ENCODE data around the gene WDR37.
A peak's percentile ranks its signal among the peaks of the same experiment; 100 is the strongest.

WDR37 gene

DNA sequence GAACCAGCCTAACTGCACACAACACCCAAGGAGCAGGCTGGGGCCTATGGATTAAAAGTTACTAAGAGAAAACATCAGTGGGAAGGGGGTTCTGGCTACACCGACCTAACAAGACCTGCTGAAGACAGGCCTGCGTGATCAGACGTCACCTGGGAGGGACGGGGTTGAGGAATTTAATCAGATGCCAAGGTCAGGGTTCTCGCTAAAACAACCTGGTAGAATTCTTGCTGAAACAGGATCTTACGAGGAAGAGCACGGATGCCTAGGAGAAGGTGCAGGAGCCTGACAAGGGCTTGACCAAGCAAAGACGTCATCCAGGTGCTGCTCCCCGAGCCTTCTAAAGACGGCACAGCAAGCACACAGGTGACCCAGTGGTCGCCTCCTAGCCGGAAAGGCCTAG lies 32.1 kb upstream of the WDR37 start:
- no peaks in the 10 kb centered on the region for H3K27me3 Mint-ChIP-seq (ENCODE audit: low read depth)
- no peaks in the 10 kb centered on the region for H3K4me1 Mint-ChIP-seq
- H3K36me3 Mint-ChIP-seq (ENCODE audit: low read depth), result peaks cover 21% of the 10 kb centered on the region
- H3K4me3 Mint-ChIP-seq, result no peak overlapping the region
- TF ChIP-seq, protein P1, sequence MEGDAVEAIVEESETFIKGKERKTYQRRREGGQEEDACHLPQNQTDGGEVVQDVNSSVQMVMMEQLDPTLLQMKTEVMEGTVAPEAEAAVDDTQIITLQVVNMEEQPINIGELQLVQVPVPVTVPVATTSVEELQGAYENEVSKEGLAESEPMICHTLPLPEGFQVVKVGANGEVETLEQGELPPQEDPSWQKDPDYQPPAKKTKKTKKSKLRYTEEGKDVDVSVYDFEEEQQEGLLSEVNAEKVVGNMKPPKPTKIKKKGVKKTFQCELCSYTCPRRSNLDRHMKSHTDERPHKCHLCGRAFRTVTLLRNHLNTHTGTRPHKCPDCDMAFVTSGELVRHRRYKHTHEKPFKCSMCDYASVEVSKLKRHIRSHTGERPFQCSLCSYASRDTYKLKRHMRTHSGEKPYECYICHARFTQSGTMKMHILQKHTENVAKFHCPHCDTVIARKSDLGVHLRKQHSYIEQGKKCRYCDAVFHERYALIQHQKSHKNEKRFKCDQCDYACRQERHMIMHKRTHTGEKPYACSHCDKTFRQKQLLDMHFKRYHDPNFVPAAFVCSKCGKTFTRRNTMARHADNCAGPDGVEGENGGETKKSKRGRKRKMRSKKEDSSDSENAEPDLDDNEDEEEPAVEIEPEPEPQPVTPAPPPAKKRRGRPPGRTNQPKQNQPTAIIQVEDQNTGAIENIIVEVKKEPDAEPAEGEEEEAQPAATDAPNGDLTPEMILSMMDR (IDR thresholded peaks at IDR 0.05; ENCODE audit: unreplicated experiment in 3 of 3), result no peak
- H3K9me3 Mint-ChIP-seq, result no peaks in the 10 kb centered on the region
- H3K27ac Mint-ChIP-seq, result no peak overlapping the region

GRCh38 chr10:1025683-1026082 lies 30.5 kb upstream of the WDR37 start, which contains the start of gene IDI2:
Gene IDI2 (minus strand): TSS chr10:1025859. CDS start chr10:1024723, 1,136 bp downstream.
- H3K4me3 Mint-ChIP-seq, result no peak within 1 kb of the TSS
- no peak within 1 kb of the TSS for H3K27ac Mint-ChIP-seq
- H3K4me1 Mint-ChIP-seq, result no peaks in the 10 kb centered on the region
- peaks cover 5% of the 10 kb centered on the region for H3K36me3 Mint-ChIP-seq (ENCODE audit: low read depth)
- H3K27me3 Mint-ChIP-seq (ENCODE audit: low read depth), result no peaks in the 10 kb centered on the region
- H3K9me3 Mint-ChIP-seq, result no peaks in the 10 kb centered on the region
- TF ChIP-seq, protein P1 (IDR thresholded peaks at IDR 0.05; ENCODE audit: unreplicated experiment in 3 of 3), result no peak

DNA sequence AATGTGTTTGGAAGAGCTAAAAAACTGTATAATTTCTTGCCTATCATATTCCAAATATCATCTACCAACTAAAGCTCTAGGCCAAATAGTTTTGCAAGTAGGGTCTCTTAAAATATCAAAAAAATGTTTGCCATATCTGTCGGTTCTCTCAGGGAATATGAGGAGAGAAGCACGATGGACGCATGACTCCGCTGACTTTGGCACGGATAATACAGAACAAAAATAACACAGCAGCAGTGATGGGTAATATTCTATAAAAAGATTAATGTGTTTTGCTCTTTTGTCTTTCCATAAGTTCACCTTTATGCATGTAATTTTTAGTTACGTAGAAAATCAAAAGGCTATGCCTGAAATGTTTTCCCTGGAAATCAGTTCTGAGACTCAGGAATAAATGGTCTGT lies 29.6 kb upstream of the WDR37 start:
- Mint-ChIP-seq H3K27me3 (ENCODE audit: low read depth) (no peaks in the 10 kb centered on the region), H3K27ac (no peak overlapping the region), H3K36me3 (ENCODE audit: low read depth) (peaks cover 4% of the 10 kb centered on the region), H3K4me1 (no peaks in the 10 kb centered on the region), H3K9me3 (no peaks in the 10 kb centered on the region), H3K4me3 (no peak overlapping the region)
- TF ChIP-seq, protein P1 (IDR thresholded peaks at IDR 0.05; ENCODE audit: unreplicated experiment in 3 of 3), result no peak

DNA sequence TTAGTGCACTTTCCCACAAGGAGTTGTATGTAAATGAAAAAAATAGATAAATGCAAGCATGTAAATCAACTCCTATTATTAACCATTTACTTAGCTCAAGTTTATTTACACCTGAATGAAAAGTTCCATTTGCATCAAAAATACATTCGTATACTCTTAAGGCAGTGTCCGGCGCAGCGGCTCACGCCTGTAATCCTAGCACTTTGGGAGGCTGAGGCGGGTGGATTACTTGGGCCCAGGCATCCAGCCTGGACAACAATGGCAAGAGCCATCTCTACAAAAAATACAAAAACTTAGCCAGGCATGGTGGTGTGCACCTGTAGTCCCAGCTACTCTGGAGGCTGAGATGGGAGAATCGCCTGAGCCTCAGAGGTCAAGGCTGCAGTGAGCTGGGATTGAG lies 26.3 kb upstream of the WDR37 start:
- Mint-ChIP-seq H3K27me3 (ENCODE audit: low read depth) (no peaks in the 10 kb centered on the region), H3K36me3 (ENCODE audit: low read depth) (no peaks in the 10 kb centered on the region), H3K27ac (no peak overlapping the region), H3K9me3 (no peaks in the 10 kb centered on the region), H3K4me1 (peaks cover 5% of the 10 kb centered on the region), H3K4me3 (no peak overlapping the region)
- TF ChIP-seq, protein P1 (IDR thresholded peaks at IDR 0.05; ENCODE audit: unreplicated experiment in 3 of 3), result no peak

- Mint-ChIP-seq H3K4me3 (no peak overlapping the region), H3K4me1 (peaks cover 11% of the 10 kb centered on the region), H3K9me3 (no peaks in the 10 kb centered on the region), H3K27ac (no peak overlapping the region), H3K36me3 (ENCODE audit: low read depth) (peaks cover 8% of the 10 kb centered on the region), H3K27me3 (ENCODE audit: low read depth) (no peaks in the 10 kb centered on the region)
- TF ChIP-seq, protein P1 (IDR thresholded peaks at IDR 0.05; ENCODE audit: unreplicated experiment in 3 of 3), result no peak
These were observed 22.6 kb upstream of the WDR37 start for GRCh38 chr10:1033601-1034000.

DNA sequence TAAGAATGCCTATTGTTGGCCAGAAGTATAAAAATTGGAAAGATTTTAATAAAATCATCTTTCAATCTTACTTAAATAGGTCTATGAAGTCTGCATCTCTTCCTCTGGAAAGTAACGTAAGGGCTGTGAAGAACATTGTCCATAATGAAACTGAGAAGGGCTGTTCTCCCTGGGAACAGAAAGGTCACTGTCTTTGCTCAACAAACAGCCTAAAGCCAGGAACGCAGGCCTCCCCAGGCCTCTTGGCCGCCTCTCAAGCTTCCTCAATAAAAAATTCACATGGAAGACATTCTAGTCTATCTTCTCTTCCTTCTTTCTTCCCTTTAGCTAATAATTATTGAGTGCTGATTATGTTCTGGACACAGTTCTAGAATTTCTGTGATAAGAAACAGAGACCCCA lies 21.4 kb upstream of the WDR37 start:
- peak overlapping the region; percentile 17 to 76 (median 54) for H3K27ac Mint-ChIP-seq
- TF ChIP-seq, protein P1 (IDR thresholded peaks at IDR 0.05; ENCODE audit: unreplicated experiment in 3 of 3), result no peak
- H3K27me3 Mint-ChIP-seq (ENCODE audit: low read depth), result no peaks in the 10 kb centered on the region
- H3K4me3 Mint-ChIP-seq, result no peak overlapping the region
- peaks cover 8% of the 10 kb centered on the region for H3K36me3 Mint-ChIP-seq (ENCODE audit: low read depth)
- peaks cover 11% of the 10 kb centered on the region for H3K4me1 Mint-ChIP-seq
- no peaks in the 10 kb centered on the region for H3K9me3 Mint-ChIP-seq
